Upper lobe of left lung (tissue), 6 donors: ENCODE results near the gene COX4I1. TPM values are rescaled to one million over a fixed set of nuclear protein-coding genes. Genes with fewer than 3 reads are reported as not detected.

Source experiments
- ATAC-seq, 2 donors: fragments of 200-7000 bp; cut with Tn5 transposase; one replicate each; pipeline ENCODE4 v1.9.1; 2022; ENCODE audit warnings: mild to moderate bottlenecking in 2 of 2, moderate library complexity in 2 of 2; ENCODE audit not compliant: low FRiP score in 2 of 2
- DNase-seq, 2 donors: peaks; one replicate each; pipeline ENCODE4 v3.0.0-alpha.2; 2019 to 2020
- H3K27ac ChIP-seq, 4 donors: fragments of 200-600 bp; sonication (generic); one replicate each; pipeline ENCODE4 v1.5.1; 2016 to 2019
- H3K27me3 ChIP-seq, 4 donors: fragments of 200-600 bp; sonication (generic); one replicate each; pipeline ENCODE4 v1.5.1; 2017 to 2019
- H3K36me3 ChIP-seq, 4 donors: fragments of 200-600 bp; sonication (generic); one replicate each; pipeline ENCODE4 v1.5.1; 2016 to 2019
- H3K4me1 ChIP-seq, 4 donors: fragments of 200-600 bp; sonication (generic); one replicate each; pipeline ENCODE4 v1.5.1; 2018 to 2019
- H3K4me3 ChIP-seq, 4 donors: fragments of 200-600 bp; sonication (generic); one replicate each; pipeline ENCODE4 v1.5.1; 2017 to 2019; ENCODE audit warnings: mild to moderate bottlenecking in 2 of 4, moderate library complexity in 1 of 4
- H3K9me3 ChIP-seq, 4 donors: fragments of 200-600 bp; sonication (generic); one replicate each; pipeline ENCODE4 v1.5.1; 2018 to 2019
- CTCF ChIP-seq, 6 experiments: fragments of 450-650 bp in 4 of 6; fragments of 200-600 bp in 2 of 6; sonication (generic) in 2 of 6; IDR thresholded peaks; one replicate each; pipeline ENCODE4 v1.5.1; 2016 to 2019; ENCODE audit warnings: antibody characterized with exemption in 6 of 6
- EP300 ChIP-seq, 4 donors: sonication (generic); formaldehyde crosslinking; IDR thresholded peaks; one replicate each; pipeline ENCODE4 v1.5.1; 2017; ENCODE audit warnings: antibody characterized with exemption in 4 of 4, control low read depth in 2 of 4
- POLR2A ChIP-seq, 4 donors: fragments of 450-650 bp; IDR thresholded peaks; one replicate each; pipeline ENCODE4 v1.5.1; 2016 to 2017; ENCODE audit warnings: antibody characterized with exemption in 4 of 4, mild to moderate bottlenecking in 2 of 4
- POLR2AphosphoS5 ChIP-seq, 2 donors: sonication (generic); formaldehyde crosslinking; IDR thresholded peaks; one replicate each; pipeline ENCODE4 v1.5.1; 2017; ENCODE audit warnings: antibody characterized with exemption in 2 of 2
- WGBS, 2 donors: methylation state at CpG; one replicate each; pipeline ENCODE4 v1.1.5; 2017 to 2018; 5-methylcytosine and 5-hydroxymethylcytosine counted together
- total RNA-seq, 6 donors: library from RNA; depleted of rRNA in 4 of 6; stranded (reverse); fragments of >200 nt in 4 of 6; gene quantifications; one replicate each; pipeline versions ENCODE4 v1.1.0 to v1.2.1, GENCODE V29; 2016 to 2021
- donor health status: DM: no; HTN: no; CAD: no; lungs with moderate emphysema.
- donor health status: DM: no; HTN: yes; CAD: no; lungs with severe emphysema.

Gene COX4I1
- total RNA-seq, 6 donors from 2014 or later = 160 to 490 (median 439) TPM

GRCh38 chr16:85833219-85833920 lies 33.9 kb downstream of the COX4I1 start:
- H3K27me3 ChIP-seq = no peaks in the 10 kb centered on the region
- H3K27ac ChIP-seq = no peak overlapping the region
- TF ChIP-seq POLR2A (IDR thresholded peaks at IDR 0.05) = no peak
- TF ChIP-seq POLR2AphosphoS5 (IDR thresholded peaks at IDR 0.05) = no peak
- TF ChIP-seq CTCF (IDR thresholded peaks at IDR 0.05) = no peak
- TF ChIP-seq EP300 (IDR thresholded peaks at IDR 0.05) = no peak
- no peak overlapping the region for H3K4me3 ChIP-seq
- no peak for ATAC-seq
- peaks cover 3 to 19% (median 4%) of the 10 kb centered on the region in 4 donors for H3K4me1 ChIP-seq
- H3K9me3 ChIP-seq = no peaks in the 10 kb centered on the region
- DNase-seq = no peak
- 51 to 64% methylated on average over 14 to 22 of the region's 22 CpGs for WGBS, 2 donors
- H3K36me3 ChIP-seq = no peaks in the 10 kb centered on the region

GRCh38 chr16:85834741-85835140 lies 35.2 kb downstream of the COX4I1 start:
- Histone ChIP-seq H3K9me3 (no peaks in the 10 kb centered on the region), H3K27ac (no peak overlapping the region), H3K27me3 (no peaks in the 10 kb centered on the region), H3K36me3 (no peaks in the 10 kb centered on the region), H3K4me3 (no peak overlapping the region), H3K4me1 (peaks cover 3 to 19% (median 4%) of the 10 kb centered on the region in 4 donors)
- 98 to 100% methylated on average over 2 to 5 of the region's 5 CpGs for WGBS, 2 donors
- DNase-seq (no peak), ATAC-seq (no peak)
- TF ChIP-seq CTCF (IDR thresholded peaks at IDR 0.05) (no peak), EP300 (IDR thresholded peaks at IDR 0.05) (no peak), POLR2A (IDR thresholded peaks at IDR 0.05) (no peak), POLR2AphosphoS5 (IDR thresholded peaks at IDR 0.05) (no peak)

- Histone ChIP-seq H3K4me3 (no peak overlapping the region), H3K36me3 (no peaks in the 10 kb centered on the region), H3K27me3 (no peaks in the 10 kb centered on the region), H3K4me1 (peaks cover 3 to 15% (median 4%) of the 10 kb centered on the region in 4 donors), H3K9me3 (no peaks in the 10 kb centered on the region), H3K27ac (no peak overlapping the region)
- DNase-seq = peak in 1 of 2 donors; percentile 67
- ATAC-seq = no peak
- 60 to 83% methylated on average over 3 to 21 of the region's 21 CpGs for WGBS, 2 donors
- TF ChIP-seq EP300 (IDR thresholded peaks at IDR 0.05) (no peak), POLR2A (IDR thresholded peaks at IDR 0.05) (no peak), POLR2AphosphoS5 (IDR thresholded peaks at IDR 0.05) (no peak), CTCF (IDR thresholded peaks at IDR 0.05) (no peak)
These were observed 35.8 kb downstream of the COX4I1 start for GRCh38 chr16:85835227-85835751.

- no peaks in the 10 kb centered on the region for H3K36me3 ChIP-seq
- H3K27ac ChIP-seq = no peak overlapping the region
- no peaks in the 10 kb centered on the region for H3K27me3 ChIP-seq
- WGBS, 2 donors = 61 to 73% methylated on average over 7 to 21 of the region's 22 CpGs
- ATAC-seq (no peak), DNase-seq (no peak)
- H3K9me3 ChIP-seq = no peaks in the 10 kb centered on the region
- peaks cover 3 to 15% (median 4%) of the 10 kb centered on the region in 4 donors for H3K4me1 ChIP-seq
- no peak overlapping the region for H3K4me3 ChIP-seq
- TF ChIP-seq CTCF (IDR thresholded peaks at IDR 0.05) (no peak), POLR2AphosphoS5 (IDR thresholded peaks at IDR 0.05) (no peak), EP300 (IDR thresholded peaks at IDR 0.05) (no peak), POLR2A (IDR thresholded peaks at IDR 0.05) (no peak)
These were observed 36.6 kb downstream of the COX4I1 start for GRCh38 chr16:85835956-85836705.
